Sigmoid colon (tissue), 7 donors: ENCODE results near the gene ADGRA3. TPM values are rescaled to one million over a fixed set of nuclear protein-coding genes. Genes with fewer than 3 reads are reported as not detected.

Source experiments
- DNase-seq: peaks from one replicate; pipeline ENCODE4 v3.0.0-alpha.2; 2019
- H3K27ac ChIP-seq, 4 donors: fragments of 200-600 bp; sonication (generic); one replicate each; pipeline ENCODE4 v1.5.1; 2016 to 2019; ENCODE audit warnings: mild to moderate bottlenecking in 1 of 4
- H3K27me3 ChIP-seq, 3 donors: fragments of 200-600 bp; sonication (generic); one replicate each; pipeline ENCODE4 v1.5.1; 2019; ENCODE audit warnings: mild to moderate bottlenecking in 1 of 3
- H3K36me3 ChIP-seq, 4 donors: fragments of 200-600 bp; sonication (generic); one replicate each; pipeline ENCODE4 v1.5.1; 2016 to 2019
- H3K4me1 ChIP-seq, 4 donors: fragments of 200-600 bp; sonication (generic); one replicate each; pipeline ENCODE4 v1.5.1; 2017 to 2019
- H3K4me3 ChIP-seq, 4 donors: fragments of 200-600 bp; sonication (generic); one replicate each; pipeline ENCODE4 v1.5.1; 2017 to 2019; ENCODE audit warnings: mild to moderate bottlenecking in 2 of 4, moderate library complexity in 1 of 4
- H3K9me3 ChIP-seq, 4 donors: fragments of 200-600 bp in 3 of 4; sonication (generic) in 3 of 4; one replicate each; pipeline versions ENCODE4 v1.5.1 to v1.6.1; 2013 to 2019
- EP300 ChIP-seq, 4 donors: sonication (generic); formaldehyde crosslinking; IDR thresholded peaks; one replicate each; pipeline ENCODE4 v1.6.1; 2017; ENCODE audit warnings: antibody characterized with exemption in 4 of 4
- POLR2A ChIP-seq, 2 donors: fragments of 450-650 bp; IDR thresholded peaks; one replicate each; pipeline ENCODE4 v1.6.1; 2016; ENCODE audit warnings: antibody characterized with exemption in 2 of 2, mild to moderate bottlenecking in 2 of 2, moderate library complexity in 2 of 2
- POLR2AphosphoS5 ChIP-seq, 4 donors: sonication (generic); formaldehyde crosslinking; IDR thresholded peaks; one replicate each; pipeline ENCODE4 v1.6.1; 2017; ENCODE audit warnings: antibody characterized with exemption in 4 of 4
- WGBS, 2 donors: extraction: QIAGEN DNeasy Blood & Tissue Kit; methylation state at CpG; one replicate each; pipeline ENCODE4 v1.1.7; 2013; 5-methylcytosine and 5-hydroxymethylcytosine counted together
- intact Hi-C: fragments of 100-400 bp; cut with DNase I; formaldehyde crosslinking; loops from one replicate; pipeline ENCODE4 v1.15.1; 2023
- polyA plus RNA-seq, 3 donors: library from polyadenylated mRNA; stranded (reverse); fragments of 200-250 nt; gene quantifications; one replicate each; pipeline ENCODE4 v1.2.3, GENCODE V29; 2013
- total RNA-seq, 4 donors: library from RNA; depleted of rRNA; stranded (reverse); fragments of >200 nt; gene quantifications; one replicate each; pipeline ENCODE4 v1.1.0, GENCODE V29; 2016
- TF ChIP-seq, protein P1 (sequence below), 4 experiments: fragments of 450-650 bp in 3 of 4; fragments of 200-600 bp in 1 of 4; IDR thresholded peaks; one replicate each; pipeline ENCODE4 v1.5.1; 2016 to 2019; ENCODE audit warnings: antibody characterized with exemption in 4 of 4, mild to moderate bottlenecking in 3 of 4, moderate library complexity in 2 of 4
- donor health status: healthy with polysubstance abuse.
- donor health status: Bipolar disorder and iron deficiency.
- donor health status: healthy.

ADGRA3 gene
- total and polyA plus RNA-seq, 7 donors: 4.4 to 86.1 (median 51.6) TPM

DNA sequence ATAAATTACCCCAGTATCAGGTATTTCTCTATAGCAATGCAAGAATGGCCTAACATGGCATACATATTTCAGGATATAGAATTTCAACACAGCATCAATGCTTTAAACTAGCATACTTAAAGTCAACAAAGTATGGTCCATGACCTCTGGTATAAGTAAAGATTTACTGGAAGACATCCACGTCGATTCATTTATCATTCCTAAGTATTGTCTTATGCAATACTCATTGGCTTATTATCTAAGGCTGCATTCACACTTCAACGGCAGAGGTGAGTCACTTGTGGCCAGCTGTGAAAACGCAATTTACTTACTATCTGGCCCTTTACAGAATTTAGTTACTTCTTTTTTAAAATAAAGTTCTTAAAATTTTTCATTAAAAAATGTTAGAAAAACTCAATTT, 42.6 kb downstream of the ADGRA3 start:
- H3K27me3 ChIP-seq: no peaks in the 10 kb centered on the region
- H3K27ac ChIP-seq: no peak overlapping the region
- TF ChIP-seq EP300 (IDR thresholded peaks at IDR 0.05): no peak
- TF ChIP-seq, protein P1, sequence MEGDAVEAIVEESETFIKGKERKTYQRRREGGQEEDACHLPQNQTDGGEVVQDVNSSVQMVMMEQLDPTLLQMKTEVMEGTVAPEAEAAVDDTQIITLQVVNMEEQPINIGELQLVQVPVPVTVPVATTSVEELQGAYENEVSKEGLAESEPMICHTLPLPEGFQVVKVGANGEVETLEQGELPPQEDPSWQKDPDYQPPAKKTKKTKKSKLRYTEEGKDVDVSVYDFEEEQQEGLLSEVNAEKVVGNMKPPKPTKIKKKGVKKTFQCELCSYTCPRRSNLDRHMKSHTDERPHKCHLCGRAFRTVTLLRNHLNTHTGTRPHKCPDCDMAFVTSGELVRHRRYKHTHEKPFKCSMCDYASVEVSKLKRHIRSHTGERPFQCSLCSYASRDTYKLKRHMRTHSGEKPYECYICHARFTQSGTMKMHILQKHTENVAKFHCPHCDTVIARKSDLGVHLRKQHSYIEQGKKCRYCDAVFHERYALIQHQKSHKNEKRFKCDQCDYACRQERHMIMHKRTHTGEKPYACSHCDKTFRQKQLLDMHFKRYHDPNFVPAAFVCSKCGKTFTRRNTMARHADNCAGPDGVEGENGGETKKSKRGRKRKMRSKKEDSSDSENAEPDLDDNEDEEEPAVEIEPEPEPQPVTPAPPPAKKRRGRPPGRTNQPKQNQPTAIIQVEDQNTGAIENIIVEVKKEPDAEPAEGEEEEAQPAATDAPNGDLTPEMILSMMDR (IDR thresholded peaks at IDR 0.05): no peak
- no peak for TF ChIP-seq POLR2AphosphoS5 (IDR thresholded peaks at IDR 0.05)
- no peak for TF ChIP-seq POLR2A (IDR thresholded peaks at IDR 0.05)
- WGBS, 2 donors: 54 to 69% methylated on average over 4 of the region's 4 CpGs
- peaks cover 0 to 51% (median 27%) of the 10 kb centered on the region in 4 donors for H3K4me1 ChIP-seq
- no peak for DNase-seq
- intact Hi-C loops: no loop called here
- no peaks in the 10 kb centered on the region for H3K36me3 ChIP-seq
- H3K9me3 ChIP-seq: no peaks in the 10 kb centered on the region
- H3K4me3 ChIP-seq: no peak overlapping the region

DNA sequence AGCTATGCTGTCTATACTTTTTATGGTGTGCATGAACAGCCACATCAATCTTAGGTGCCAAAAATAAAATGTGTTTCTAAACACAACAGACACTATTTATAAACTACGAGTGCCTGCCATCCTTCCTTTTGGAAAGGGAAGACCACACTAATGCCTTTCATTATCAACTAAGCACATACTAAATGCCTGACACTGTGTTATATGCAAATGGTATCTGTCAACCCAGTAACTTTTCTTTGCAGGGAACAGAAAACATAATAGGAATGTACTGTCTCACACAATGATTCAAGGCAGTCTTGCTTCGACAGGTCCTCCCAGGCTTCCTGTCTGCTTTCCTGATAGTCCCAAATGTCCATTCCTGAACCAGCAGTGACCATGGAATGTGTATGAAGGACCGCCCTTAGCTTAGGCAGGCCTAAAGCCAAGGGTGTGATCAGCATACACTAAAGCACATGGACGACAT, 43.8 kb downstream of the ADGRA3 start:
- H3K27ac ChIP-seq: no peak overlapping the region
- H3K4me1 ChIP-seq: peaks cover 0 to 41% (median 22%) of the 10 kb centered on the region in 4 donors
- H3K27me3 ChIP-seq: no peaks in the 10 kb centered on the region
- H3K4me3 ChIP-seq: no peak overlapping the region
- intact Hi-C loops: no loop called here
- 80 to 84% methylated on average over 4 of the region's 4 CpGs for WGBS, 2 donors
- TF ChIP-seq EP300 (IDR thresholded peaks at IDR 0.05): no peak
- no peak for TF ChIP-seq POLR2A (IDR thresholded peaks at IDR 0.05)
- TF ChIP-seq, protein P1 (IDR thresholded peaks at IDR 0.05): no peak
- TF ChIP-seq POLR2AphosphoS5 (IDR thresholded peaks at IDR 0.05): no peak
- H3K36me3 ChIP-seq: no peaks in the 10 kb centered on the region
- no peaks in the 10 kb centered on the region for H3K9me3 ChIP-seq
- no peak for DNase-seq

DNA sequence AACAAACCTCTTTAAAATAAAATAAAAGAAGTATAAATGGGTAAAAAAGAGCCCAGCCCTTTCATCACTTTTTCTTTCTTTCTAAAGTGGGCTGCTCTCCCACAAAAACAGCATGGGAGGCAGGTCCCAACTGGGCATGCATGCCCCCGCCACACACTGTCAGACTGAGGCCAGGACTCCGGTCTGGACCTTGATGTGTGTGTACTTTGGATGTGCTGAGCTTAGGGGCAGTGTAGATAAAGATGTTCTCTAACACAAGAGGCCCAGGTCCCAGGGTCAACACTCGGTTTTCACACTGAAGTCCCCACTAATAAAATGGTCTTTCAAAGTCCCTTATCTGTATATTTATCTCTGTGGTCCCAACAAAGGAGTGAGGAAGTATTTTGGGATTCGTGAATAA, 44.4 kb downstream of the ADGRA3 start:
- intact Hi-C loops: no loop called here
- H3K9me3 ChIP-seq: no peaks in the 10 kb centered on the region
- H3K4me1 ChIP-seq: peaks cover 0 to 35% (median 18%) of the 10 kb centered on the region in 4 donors
- TF ChIP-seq POLR2AphosphoS5 (IDR thresholded peaks at IDR 0.05) (no peak), POLR2A (IDR thresholded peaks at IDR 0.05) (no peak), EP300 (IDR thresholded peaks at IDR 0.05) (no peak)
- TF ChIP-seq, protein P1 (IDR thresholded peaks at IDR 0.05): no peak
- no peaks in the 10 kb centered on the region for H3K27me3 ChIP-seq
- no peak overlapping the region for H3K4me3 ChIP-seq
- no peak overlapping the region for H3K27ac ChIP-seq
- no peak for DNase-seq
- WGBS, 2 donors: 88 to 91% methylated on average over 4 of the region's 4 CpGs
- H3K36me3 ChIP-seq: no peaks in the 10 kb centered on the region

DNA sequence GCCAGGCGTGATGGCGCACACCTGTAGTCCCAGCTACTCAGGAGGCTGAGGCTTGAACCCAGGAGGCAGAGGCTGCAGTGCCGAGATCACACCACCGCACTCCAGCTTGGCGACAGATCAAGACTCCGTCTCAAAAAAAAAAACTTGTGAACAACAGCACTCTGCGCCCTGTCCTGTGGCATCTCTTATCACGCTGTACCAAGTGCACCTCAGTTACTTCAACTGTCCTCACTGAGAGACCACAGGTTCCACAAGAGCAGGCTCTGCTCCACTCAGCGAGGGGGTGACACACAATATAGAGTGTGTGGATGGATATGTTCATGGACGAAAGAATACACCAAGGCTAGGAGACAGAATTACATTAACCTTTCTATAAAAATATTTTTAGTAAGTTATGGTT, 49.3 kb downstream of the ADGRA3 start:
- no peak for DNase-seq
- intact Hi-C loops: no loop called here
- H3K9me3 ChIP-seq: no peaks in the 10 kb centered on the region
- H3K27me3 ChIP-seq: no peaks in the 10 kb centered on the region
- H3K27ac ChIP-seq: no peak overlapping the region
- WGBS, 2 donors: 90 to 93% methylated on average over 10 of the region's 10 CpGs
- TF ChIP-seq POLR2A (IDR thresholded peaks at IDR 0.05): no peak
- TF ChIP-seq, protein P1 (IDR thresholded peaks at IDR 0.05): no peak
- no peak for TF ChIP-seq EP300 (IDR thresholded peaks at IDR 0.05)
- TF ChIP-seq POLR2AphosphoS5 (IDR thresholded peaks at IDR 0.05): no peak
- H3K36me3 ChIP-seq: no peaks in the 10 kb centered on the region
- H3K4me3 ChIP-seq: no peak overlapping the region
- peaks cover 0 to 8% (median 4%) of the 10 kb centered on the region in 4 donors for H3K4me1 ChIP-seq

DNA sequence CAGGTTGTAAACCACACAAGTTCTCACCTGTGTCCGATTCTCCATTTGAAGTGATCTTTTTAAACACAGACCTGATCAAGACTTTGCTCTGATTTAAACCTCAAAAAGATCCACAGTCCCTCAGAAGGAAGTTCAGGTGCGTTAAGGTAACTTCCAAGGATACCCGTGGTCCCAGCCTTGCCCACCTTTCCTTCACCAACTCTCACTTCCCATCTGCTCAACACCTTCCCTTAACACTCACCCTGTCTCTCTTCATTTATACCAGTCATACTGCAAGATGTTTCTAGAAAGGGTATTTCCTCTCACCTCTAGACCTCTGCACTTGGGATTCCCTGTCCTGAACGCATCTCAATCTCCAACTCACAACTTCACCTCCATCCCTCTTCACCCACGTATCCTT, 49.9 kb downstream of the ADGRA3 start:
- Histone ChIP-seq H3K9me3 (no peaks in the 10 kb centered on the region), H3K36me3 (no peaks in the 10 kb centered on the region), H3K27ac (no peak overlapping the region), H3K27me3 (no peaks in the 10 kb centered on the region), H3K4me1 (peaks cover 0 to 2% (median 0%) of the 10 kb centered on the region in 4 donors), H3K4me3 (no peak overlapping the region)
- DNase-seq: no peak
- no peak for TF ChIP-seq POLR2AphosphoS5 (IDR thresholded peaks at IDR 0.05)
- TF ChIP-seq EP300 (IDR thresholded peaks at IDR 0.05): no peak
- TF ChIP-seq, protein P1 (IDR thresholded peaks at IDR 0.05): no peak
- no peak for TF ChIP-seq POLR2A (IDR thresholded peaks at IDR 0.05)
- intact Hi-C loops: no loop called here
- 95% methylated on average over 5 of the region's 5 CpGs for WGBS, 2 donors
